HG02852 (cell line): ENCODE data around the gene LINGO1.

Source experiments
- ATAC-seq: cut with Tn5 transposase; IDR thresholded peaks from one replicate; pipeline ENCODE4 v1.9.1; 2021; ENCODE audit warnings: mild to moderate bottlenecking, moderate library complexity; ENCODE audit not compliant: unreplicated experiment

LINGO1 gene

DNA sequence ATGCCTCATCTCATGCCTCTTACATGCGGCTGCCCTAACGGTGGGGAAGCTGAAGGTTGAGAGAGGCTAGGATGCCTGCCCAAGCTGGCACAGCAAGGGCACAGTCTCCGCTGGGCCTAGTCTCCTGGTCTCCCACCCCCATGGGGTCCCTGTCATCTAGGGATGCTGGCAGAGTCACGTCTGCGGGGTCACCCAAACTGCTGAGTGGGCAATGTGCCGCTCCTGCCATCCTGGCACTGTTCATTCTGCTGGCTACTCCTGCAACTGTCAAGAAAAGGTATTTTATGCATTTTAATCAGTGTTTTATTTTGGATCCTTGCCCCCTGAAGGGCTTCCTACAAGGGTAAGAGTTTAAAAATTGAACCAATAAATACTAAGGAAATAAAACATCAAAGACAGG lies 12.8 kb downstream of the LINGO1 start:
- ATAC-seq: no peak

DNA sequence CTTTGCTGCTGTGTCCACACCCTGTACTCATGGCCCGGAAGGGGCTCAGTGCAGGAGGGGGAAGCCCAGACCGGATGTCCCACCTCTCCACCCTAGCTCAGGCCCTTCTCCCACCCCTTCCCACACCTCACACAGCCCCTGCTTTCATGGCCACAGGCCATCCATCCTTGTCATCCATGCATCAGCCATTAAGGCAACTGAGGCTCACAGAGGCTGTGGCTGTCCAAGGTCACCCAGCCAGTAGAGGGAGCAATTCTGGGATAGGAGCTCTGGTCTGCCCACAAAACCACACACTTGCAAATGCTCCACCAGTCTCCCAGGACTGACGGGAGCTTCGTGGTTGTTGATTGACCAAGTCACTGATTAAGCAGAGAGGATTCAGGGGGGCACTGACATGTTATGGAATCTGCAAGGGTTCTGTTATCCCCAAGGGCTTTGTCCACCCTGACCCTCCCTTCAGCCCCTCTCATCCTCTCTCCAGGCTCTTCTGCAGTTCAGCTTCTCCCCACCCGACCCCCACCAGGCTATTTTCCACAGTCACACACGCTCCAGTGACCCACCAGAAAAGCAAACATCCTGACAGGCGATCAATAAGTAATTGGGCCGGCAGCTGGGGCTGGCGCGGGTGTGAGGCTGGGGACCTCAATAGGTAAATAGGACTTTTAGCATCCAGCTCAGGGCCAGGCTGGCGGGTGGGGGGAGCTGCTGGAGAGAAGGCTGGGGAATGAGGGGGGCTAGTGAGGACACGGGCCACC lies 15.1 kb downstream of the LINGO1 start:
- no peak for ATAC-seq

DNA sequence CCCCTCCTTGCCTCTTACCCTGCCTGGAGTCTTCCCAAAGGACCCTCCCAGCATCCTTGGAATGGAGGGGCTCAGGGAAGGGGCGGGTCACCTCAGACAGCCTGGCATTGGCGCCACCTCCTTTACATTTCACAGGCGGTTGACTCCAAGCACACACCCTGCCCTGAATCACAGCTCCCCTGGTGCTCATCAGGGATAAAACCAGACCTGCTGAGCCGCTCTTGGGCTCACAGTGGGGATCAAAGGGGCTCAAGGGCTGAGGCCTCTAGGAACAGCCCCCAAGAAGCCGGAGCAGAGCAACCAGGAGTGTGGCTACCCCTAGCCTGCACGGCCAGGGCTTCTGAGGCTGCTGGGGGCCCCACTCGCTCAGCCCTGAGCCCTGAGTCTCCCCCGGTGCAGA lies 16.6 kb downstream of the LINGO1 start:
- ATAC-seq: no peak

DNA sequence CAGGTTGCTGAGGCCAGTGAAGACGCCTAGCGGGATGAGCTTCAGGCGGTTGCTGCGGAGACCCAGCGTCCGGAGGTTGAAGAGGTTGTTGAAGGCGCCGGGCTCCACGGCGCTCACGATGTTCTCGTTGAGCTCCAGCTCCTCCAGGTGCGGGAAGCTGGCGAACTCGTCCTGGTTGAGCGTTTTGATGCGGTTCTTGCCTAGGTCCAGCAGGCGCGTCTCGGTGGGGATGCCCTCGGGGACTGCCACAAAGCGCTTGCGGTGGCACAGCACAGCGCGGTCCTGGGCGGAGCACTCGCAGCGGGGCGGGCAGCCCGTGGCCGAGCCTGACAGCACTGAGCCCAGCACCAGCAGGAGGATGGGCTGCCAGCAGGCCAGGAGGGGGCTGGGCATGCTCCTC lies 17.2 kb downstream of the LINGO1 start:
- ATAC-seq: no peak

DNA sequence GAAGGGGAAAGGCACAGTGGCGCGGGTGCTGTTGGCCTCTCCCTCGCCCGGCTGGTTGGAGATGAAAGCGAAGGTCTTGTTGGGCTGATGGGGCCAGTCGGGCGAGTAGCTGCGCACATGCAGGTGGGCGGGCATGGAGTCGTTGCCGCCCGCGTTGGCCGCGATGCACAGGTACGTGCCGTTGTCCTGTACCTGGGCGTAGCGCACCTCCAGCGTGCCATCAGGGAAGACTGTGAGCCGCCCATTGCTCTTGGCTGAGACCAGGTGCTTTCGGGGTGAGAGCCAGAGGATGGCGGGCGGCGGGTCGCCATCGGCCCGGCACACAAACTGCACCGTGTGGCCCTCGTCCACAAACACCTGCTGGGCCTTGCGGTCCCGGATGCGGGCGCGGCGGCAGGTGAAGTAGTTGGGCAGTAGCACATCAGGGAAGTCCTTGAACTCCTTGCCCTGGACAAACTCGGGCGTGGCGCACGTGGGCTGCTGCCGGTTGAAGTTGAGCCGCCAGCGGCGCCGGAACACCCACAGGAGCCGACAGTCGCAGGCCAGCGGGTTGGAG lies 18.4 kb downstream of the LINGO1 start:
- no peak for ATAC-seq

DNA sequence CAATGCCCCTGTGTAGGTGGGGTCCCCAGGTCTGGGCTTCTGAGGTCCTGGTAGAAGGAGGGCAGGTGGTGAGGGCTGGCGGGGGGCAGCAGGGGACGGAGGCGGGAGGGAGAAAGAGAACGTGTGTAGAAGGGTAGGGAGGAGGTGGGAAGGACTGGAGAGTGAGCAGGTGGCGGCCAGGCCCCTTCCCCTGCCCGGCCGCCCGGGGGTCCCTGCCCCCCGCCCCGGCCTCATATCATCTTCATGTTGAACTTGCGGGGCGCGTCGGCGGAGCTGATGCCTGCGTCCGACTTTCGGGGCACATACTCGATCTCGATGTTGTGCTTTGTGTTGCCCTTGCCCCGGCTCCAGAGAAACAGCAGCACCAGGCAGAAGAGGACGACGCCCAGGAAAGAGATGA lies 18.9 kb downstream of the LINGO1 start:
- ATAC-seq: no peak

DNA sequence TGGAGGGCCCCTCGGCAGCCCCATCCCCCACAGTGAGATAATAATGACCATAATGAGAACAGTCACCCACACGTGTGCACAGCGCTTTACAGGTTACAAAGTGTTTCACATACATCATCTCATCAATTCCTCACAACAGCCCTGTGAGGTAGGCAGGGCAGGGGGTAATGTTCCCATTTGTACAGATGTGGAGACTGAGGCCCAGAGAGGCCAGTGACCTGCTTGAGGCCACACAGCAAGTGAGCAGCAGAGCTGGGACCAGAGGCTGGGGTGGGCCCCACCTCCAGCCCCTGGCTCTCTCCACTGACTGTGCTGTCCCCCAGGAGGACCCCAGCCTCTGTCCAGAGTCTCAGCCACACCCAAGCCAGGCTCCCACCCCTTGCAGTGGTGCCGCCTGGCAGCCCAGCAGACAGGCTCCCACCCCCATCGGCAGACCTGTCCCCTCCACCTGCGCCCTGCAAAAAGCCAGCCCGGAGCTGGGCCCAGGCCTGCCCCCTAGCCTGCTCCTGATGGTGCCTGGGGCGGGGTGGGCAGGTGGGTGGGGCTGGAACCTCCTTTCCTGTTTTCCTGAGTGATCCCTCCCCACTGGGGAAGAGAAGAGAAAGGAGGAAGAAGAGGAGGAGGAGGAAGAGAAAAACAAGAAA lies 19.6 kb downstream of the LINGO1 start:
- no peak for ATAC-seq

DNA sequence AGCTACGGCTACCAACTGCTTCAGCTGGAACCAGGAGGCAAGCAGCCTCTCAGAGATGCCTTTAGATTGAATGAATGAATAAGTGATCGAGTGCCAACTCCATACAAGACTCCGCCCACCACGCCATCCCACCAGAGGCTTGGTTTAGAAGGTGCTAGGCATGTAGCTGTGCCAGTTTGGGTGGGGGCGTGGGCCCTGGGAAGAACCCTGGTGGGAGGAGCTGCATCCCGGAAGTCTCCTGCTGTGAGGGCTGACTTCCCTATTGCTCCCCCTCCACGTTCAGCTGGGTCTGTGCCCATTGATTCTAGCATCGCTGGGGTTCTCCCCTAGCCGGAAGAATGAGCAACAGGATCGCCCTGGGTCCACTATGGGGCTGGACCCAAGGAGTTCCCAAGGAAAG lies 20.9 kb downstream of the LINGO1 start:
- no peak for ATAC-seq

DNA sequence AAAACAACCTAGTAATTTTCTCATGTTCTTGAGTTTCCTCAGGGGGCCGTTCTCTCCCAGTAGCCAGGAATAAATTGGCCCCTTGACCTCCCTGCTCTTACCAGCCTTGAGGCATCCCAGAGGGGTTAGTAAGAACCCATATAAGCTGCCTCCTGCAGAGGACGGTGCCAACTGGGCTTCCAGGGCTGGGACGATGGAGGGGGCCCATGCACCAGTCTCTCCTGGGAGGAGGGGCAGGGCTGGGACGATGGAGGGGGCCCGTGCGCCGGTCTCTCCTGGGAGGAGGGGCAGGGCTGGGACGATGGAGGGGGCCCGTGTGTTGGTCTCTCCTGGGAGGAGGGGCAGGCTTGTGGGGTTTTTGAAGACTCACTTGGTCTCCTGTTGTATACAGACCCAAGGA lies 22.0 kb downstream of the LINGO1 start:
- ATAC-seq: no peak

DNA sequence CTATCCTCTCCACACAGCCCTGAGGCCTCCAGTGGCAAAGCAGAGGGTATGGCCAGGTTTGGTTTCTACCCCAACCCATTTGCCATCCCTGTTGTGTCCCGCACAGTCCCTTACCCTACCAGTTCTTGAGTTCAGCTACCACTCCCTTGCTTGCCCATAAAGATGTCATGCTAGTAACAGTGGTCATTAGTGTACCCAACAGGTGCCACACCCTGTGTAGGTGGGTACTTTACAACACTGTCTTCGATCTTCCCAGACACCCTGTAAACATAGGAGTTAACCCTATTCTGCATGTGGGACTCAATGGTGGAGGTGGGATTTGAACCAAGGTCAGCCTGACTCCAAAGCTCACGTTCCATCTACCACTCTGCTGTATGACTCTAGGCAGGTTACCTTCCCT lies 23.2 kb downstream of the LINGO1 start:
- no peak for ATAC-seq

DNA sequence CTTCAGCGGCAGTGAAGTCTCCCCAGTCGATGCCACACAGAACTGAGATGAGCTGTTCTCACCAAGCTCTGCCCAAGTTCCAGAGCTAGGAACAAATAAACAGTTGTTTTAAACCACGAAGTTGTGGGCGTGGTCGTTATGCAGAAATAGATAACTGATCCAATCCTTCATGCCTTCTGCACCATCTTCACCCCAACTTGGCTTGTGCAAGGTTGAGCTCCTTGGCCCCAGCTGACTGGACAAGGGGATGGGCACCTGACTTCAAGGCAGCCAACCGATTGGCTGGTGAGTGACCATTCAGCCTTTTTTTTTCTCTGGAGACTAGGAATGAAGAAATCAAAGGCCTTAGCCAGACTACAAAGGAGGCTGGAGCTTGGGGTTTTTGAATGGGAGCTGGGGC lies 23.9 kb downstream of the LINGO1 start:
- no peak for ATAC-seq

DNA sequence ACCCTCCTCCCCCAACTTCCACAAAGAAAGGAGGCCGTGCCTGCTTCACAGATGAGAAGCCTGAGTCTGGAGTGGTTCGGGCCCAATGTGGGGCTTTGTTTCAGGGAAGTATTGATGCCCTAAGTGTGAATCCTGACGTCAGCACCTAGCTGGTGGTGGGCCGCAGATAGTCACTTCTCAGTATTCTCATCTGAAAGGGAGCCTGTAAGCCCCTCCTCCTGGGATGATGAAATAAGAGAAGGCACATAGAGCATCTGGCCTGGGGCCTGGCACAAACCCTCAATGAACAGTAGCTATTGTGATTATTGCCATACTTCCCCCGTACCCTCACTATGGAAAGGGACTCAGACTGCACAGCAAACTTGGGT lies 24.8 kb downstream of the LINGO1 start:
- ATAC-seq: no peak

DNA sequence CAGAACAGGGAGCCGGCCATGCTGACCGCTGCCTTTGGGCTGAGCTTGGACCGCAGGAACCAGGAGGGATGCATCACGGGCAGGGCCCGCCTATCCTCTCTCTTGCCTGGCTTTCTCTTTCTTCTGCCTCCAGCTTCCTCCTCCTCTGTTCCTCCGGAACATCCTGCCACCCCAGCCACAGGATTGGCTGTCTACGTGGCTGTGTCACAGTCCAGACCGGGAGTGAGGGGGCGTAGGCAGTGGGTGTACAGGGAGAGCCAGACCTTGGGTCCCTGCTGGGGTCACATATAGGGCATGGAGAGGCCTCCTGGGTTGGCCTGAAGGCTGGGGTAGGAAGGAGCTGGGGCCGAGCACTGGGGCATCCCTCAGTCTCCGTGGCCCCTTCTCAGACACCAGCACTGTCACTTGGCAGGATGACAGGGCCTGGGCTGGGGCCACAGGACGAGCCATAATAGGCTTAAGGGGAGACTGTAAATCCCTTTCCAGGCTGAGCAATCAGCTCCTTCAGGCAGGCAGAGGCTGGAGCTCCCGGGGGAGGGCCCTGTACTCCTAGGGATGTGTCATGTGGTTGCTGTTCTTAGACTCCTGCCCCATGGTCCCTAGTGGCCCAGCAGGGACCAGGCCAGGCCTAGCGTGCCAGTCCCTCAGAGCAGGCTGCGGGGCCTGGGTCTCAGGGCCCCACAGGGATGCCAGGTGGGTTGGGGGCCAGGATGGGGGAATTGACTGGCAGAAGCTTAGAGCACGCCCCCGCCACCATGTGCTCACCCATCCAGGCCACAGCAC lies 25.4 kb downstream of the LINGO1 start:
- no peak for ATAC-seq

DNA sequence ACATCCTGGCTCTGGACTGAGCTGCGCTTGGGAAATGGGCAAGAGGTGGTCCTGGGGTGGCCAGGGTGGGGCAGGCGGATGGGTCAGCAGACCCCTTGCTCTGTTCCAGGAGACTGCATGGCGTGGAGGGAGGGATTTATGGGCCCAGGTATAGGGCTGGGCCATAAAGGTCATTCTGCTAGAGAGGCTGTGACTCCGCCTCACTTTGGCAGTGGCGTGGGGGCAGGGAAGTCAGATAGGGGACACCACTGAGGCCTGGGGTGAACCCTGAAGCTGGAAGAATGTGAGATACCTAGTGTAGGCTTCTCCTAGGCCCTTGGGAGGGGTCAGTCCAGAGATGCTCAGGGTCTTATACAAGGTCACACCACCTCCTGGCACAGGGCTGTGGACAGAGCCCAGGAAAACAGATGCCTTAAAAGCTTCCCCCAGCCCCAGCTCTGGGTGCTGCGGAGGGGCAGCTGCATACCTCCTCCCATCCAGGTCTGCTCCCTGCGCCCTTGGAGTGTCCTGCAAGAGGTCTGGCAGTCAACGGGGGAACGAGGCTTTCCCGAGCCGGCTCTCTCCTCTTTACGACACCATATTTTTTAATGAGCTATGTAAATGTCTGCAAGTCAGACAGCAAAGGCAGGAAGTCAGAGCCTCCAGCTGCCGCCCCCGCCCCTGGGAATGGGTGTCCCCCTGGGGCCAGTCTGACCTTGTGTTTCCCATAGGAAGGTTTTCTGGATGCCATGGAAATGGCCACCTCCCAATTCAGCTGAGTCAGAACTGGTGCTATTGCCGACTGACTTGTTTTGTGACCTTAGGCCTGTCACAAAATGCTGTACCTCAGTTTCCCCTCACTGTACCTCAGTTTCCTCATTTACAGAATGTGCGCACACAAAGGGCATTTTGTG lies 26.3 kb downstream of the LINGO1 start:
- ATAC-seq: no peak

DNA sequence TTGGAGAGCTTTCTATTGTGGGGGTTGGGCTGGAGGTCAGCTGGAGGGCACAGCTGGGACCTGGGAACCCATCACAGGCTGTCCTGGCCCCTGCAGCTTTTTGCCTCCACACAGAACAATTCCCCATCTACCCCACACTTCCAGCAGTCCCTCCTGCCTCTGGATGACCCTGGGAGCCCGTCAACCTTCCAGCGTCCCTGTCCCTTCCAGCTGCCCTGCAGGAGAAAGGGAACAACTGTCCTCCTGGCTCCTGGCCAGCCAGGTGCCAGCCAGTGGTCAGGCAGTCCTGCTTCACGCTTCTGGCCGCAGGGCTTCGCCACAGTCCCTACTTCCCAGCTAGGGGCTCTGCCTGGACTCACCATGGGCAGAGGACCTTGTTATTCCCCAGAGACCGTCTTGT lies 27.2 kb downstream of the LINGO1 start:
- ATAC-seq: no peak

DNA sequence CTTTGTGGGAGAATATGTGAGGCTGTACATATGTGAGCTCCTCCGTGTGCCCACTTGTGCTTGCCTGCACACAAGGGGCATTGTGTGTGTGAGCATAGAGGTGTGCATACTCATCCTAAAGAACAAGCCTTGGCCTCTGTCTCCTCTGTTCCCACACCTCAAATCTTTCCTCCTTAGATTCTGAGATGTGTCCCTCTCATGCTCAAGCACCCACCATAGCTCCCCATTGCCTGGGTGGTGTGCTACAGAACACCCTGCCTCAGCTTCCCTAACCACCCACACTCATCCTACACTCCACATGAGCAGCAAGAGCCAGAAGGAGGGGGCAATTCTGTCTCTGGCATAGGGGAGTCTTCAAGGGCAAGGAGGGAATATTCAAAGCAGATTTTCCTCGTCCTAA lies 27.7 kb downstream of the LINGO1 start:
- ATAC-seq: no peak

DNA sequence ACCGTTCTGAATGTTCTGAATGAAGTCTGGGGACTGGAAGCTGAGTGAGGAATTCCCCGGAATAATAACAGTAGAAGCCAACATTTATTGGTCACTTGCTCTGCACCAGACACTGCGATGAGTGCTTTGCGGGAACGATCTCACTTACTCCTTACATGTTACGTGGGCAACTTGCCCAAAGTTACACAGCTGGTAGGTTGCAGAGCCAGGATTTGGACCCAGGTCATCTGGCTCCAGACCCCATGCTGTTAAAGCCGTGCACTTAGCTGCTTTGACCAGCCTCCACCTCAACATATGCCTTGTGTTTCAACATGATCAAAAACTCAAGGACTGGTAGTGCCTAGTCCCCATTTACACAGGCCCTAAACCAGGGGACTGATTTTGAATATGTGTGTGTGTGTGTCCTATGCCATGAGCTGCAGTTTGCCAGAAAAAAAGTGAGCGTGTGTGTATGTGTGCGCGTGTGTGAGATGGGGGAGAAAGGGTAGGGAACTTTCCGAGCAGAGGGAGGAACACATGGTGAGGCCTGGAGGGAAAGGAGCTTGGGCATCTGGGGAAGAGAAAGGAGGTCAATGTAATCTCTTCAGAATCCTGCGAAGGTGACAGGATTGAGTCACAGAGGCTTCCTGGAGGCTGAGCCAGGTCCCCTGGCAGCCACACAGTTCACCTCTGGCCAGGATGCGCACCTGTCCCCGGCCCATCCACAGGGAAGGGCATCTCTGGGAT lies 28.9 kb downstream of the LINGO1 start:
- no peak for ATAC-seq

DNA sequence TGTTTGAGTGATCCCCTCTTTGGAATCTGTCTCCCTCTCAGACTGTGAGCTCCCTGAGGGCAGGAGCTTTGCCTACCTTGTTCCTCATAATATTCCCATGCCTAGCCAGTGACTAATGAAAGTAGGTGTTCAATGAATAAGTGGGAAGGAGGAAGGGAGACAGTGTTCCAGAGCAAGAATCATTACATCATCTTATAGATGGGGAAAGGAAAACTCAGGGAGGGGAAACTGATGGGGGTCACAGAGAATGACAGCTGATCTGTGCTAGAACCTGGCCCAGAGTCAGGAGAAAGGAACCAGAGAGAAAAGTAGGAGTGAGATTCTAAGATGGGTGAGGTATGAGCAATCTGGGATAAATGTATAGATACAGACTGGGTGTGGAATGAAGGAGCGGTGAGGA lies 29.9 kb downstream of the LINGO1 start:
- no peak for ATAC-seq

DNA sequence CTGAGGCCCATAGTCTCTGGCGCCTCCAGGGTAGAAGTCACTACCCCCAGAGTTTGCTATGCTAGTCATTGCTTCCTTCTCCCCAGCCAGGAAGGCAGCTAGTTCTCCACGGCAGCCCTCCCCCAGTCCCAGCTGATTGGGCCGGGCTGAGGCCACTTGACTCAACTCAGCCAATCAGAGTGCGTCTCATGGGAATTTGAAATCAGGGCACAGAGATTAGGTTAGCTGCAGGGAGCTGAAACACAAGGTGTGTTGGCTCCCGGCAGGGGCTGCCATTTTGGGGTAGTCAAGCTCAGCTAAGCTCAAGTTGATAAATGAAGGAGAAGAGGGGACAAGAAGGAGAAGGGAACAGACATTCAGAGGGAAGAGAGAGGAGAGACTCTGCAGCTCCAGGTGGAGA lies 32.8 kb downstream of the LINGO1 start:
- ATAC-seq: no peak

DNA sequence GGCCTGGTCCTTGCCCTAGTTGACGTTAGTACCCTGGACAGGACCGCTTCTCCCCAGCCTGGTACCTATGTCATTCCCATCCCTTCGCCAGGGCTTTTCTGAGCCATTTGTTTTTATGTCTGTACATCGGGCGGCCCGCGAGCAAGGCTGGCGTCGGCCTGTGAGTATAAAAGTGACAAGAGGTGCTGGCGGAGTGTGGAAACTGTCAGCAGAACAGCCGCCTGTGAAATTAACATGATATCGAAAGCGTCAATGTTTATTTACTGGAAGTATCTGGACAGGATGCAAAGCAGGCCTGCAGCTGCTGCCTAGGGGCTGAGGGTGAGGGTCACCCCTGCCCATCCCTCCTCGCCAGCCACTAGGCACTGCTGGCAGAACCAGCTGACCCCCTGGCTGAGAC lies 33.4 kb downstream of the LINGO1 start:
- ATAC-seq: no peak
